Fibroblast of the aortic adventitia (primary cell): ENCODE measurements around the gene GINS2. TPM values are rescaled to one million over a fixed set of nuclear protein-coding genes. Genes with fewer than 3 reads are reported as not detected.

Experiments
- DNase-seq: peaks from one replicate; pipeline ENCODE4 v3.0.0-alpha.2; 2010; ENCODE audit warnings: low read depth
- H3K4me3 ChIP-seq: 2 replicates; pipeline ENCODE4 v1.5.1; 2011; ENCODE audit warnings: low read depth, mild to moderate bottlenecking, control low read depth, low read length, moderate library complexity
- CTCF ChIP-seq: IDR thresholded peaks from 2 replicates; pipeline ENCODE4 v1.5.1; 2011; ENCODE audit warnings: mild to moderate bottlenecking, low read length, control low read depth, inconsistent platforms; ENCODE audit not compliant: insufficient read depth
- total RNA-seq: library from RNA; depleted of rRNA; stranded (reverse); fragments of >200 nt; gene quantifications from 2 replicates; pipeline ENCODE4 v1.2.3, GENCODE V29; 2012; ENCODE audit warnings: low replicate concordance

Gene GINS2
- total RNA-seq, 1 donor = 19.1 TPM

- DNase-seq = no peak
Observed at GRCh38 chr16:85633438-85633743, 55.4 kb downstream of the GINS2 start.

GRCh38 chr16:85632709-85633437 lies 55.9 kb downstream of the GINS2 start:
- TF ChIP-seq CTCF = no peak
- no peak overlapping the region for H3K4me3 ChIP-seq

More at GRCh38 chr16:85633438-85633743, 55.4 kb downstream of the GINS2 start:
- TF ChIP-seq CTCF = no peak
- no peak overlapping the region for H3K4me3 ChIP-seq

GRCh38 chr16:85631802-85632393 lies 56.9 kb downstream of the GINS2 start:
- no peak for DNase-seq
- no peak for TF ChIP-seq CTCF
- H3K4me3 ChIP-seq = no peak overlapping the region

More at GRCh38 chr16:85632709-85633437, 55.9 kb downstream of the GINS2 start:
- no peak for DNase-seq

- no peak for TF ChIP-seq CTCF
- no peak overlapping the region for H3K4me3 ChIP-seq
- no peak for DNase-seq
Observed at GRCh38 chr16:85631230-85631629, 57.5 kb downstream of the GINS2 start.

GRCh38 chr16:85629853-85630252 lies 58.9 kb downstream of the GINS2 start:
- no peak for TF ChIP-seq CTCF
- no peak overlapping the region for H3K4me3 ChIP-seq
- no peak for DNase-seq

GRCh38 chr16:85629326-85629725 lies 59.4 kb downstream of the GINS2 start:
- no peak for TF ChIP-seq CTCF
- DNase-seq = no peak
- H3K4me3 ChIP-seq = no peak overlapping the region
